ENCODE data around the gene POP4. TPM values are rescaled to one million over a fixed set of nuclear protein-coding genes. Genes with fewer than 3 reads are reported as not detected.

POP4 gene
- total RNA-seq, 2 donors from 2014 or later: 36.3 to 40.8 TPM

GRCh38 chr19:29644210-29644609 is 38.1 kb downstream of the POP4 start:
- Histone ChIP-seq H3K9me3 (no peaks in the 10 kb centered on the region), H3K27me3 (no peaks in the 10 kb centered on the region), H3K4me3 (no peak overlapping the region), H3K4me1 (peaks cover 0 to 25% of the 10 kb centered on the region in 2 donors), H3K36me3 (no peaks in the 10 kb centered on the region), H3K27ac (peak overlapping the region; percentile 76 to 85)
- no peak for TF ChIP-seq CTCF (IDR thresholded peaks at IDR 0.05)
- no peak for DNase-seq (ENCODE audit: low spot score)

GRCh38 chr19:29645491-29645867 is 39.4 kb downstream of the POP4 start:
- H3K4me1 ChIP-seq: peaks cover 0 to 25% of the 10 kb centered on the region in 2 donors
- H3K9me3 ChIP-seq: no peaks in the 10 kb centered on the region
- H3K4me3 ChIP-seq: no peak overlapping the region
- TF ChIP-seq CTCF (IDR thresholded peaks at IDR 0.05): no peak
- H3K27me3 ChIP-seq: no peaks in the 10 kb centered on the region
- H3K27ac ChIP-seq: peak overlapping the region; percentile 76 to 85
- no peaks in the 10 kb centered on the region for H3K36me3 ChIP-seq
- no peak for DNase-seq (ENCODE audit: low spot score)

DNA sequence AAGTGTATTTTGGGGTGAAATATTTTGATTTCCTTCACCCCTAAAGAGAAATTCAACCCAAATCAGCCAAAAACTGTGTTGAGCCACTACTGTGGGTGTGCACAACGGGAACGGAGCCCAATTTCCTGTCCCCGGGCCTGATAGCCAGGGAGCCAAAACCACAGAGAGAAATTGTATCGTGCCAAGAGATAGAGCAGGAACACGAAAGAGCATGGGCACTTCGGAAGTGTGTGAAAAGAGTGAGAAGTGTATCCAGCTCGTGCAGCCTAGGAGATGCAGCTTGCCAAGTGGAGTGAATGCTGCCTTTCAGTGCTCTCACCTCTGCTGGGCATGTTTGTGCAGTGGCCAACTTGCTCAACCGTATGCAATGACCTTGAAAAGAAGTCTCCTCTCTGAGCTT is 39.8 kb downstream of the POP4 start:
- Histone ChIP-seq H3K27ac (peak overlapping the region; percentile 76 to 85), H3K27me3 (no peaks in the 10 kb centered on the region), H3K9me3 (no peaks in the 10 kb centered on the region), H3K36me3 (no peaks in the 10 kb centered on the region), H3K4me3 (no peak overlapping the region), H3K4me1 (peaks cover 0 to 25% of the 10 kb centered on the region in 2 donors)
- no peak for TF ChIP-seq CTCF (IDR thresholded peaks at IDR 0.05)
- DNase-seq (ENCODE audit: low spot score): peak; percentile 80

DNA sequence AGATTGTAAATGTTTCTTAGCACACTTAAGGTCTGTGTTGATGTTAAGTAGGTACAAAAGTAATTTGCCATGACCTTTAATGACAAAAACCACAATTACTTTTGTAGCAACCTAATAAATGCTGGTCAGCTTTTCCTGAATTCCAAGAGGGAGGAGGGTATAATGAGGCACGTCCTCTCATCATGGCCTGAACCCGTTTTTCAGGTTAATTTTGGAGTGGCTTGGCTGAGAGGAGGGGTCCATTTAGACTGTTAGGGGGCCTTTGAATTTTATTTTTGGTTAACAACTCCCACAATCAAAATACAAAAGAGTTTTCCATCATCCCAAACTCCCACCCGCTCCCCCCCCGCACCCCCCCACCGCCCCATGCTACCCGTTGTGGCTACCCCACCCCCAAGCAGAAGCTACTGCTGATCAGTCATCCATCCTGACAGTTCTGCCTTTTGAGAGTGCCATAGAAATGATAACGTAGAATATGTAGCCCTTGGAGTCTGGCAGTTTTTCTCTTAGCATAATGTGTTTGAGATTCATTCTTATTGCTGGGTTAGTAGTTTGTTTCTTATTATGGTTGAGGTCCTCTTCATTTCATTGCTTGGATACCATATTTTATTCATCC is 44.8 kb downstream of the POP4 start:
- Histone ChIP-seq H3K4me3 (no peak overlapping the region), H3K36me3 (no peaks in the 10 kb centered on the region), H3K27ac (no peak overlapping the region), H3K4me1 (peaks cover 0 to 7% of the 10 kb centered on the region in 2 donors), H3K9me3 (peaks cover 0 to 5% of the 10 kb centered on the region in 2 donors), H3K27me3 (no peaks in the 10 kb centered on the region)
- DNase-seq (ENCODE audit: low spot score): no peak
- no peak for TF ChIP-seq CTCF (IDR thresholded peaks at IDR 0.05)

GRCh38 chr19:29651622-29652394 is 45.7 kb downstream of the POP4 start:
- no peak overlapping the region for H3K27ac ChIP-seq
- no peak overlapping the region for H3K4me3 ChIP-seq
- H3K27me3 ChIP-seq: no peaks in the 10 kb centered on the region
- no peak for TF ChIP-seq CTCF (IDR thresholded peaks at IDR 0.05)
- H3K36me3 ChIP-seq: no peaks in the 10 kb centered on the region
- peaks cover 0 to 5% of the 10 kb centered on the region in 2 donors for H3K9me3 ChIP-seq
- no peak for DNase-seq (ENCODE audit: low spot score)
- no peaks in the 10 kb centered on the region for H3K4me1 ChIP-seq
